K562 treated with DMSO at 1 percent for 4 hours (cell line): Measurements from ENCODE around the gene ZNF835. TPM values are rescaled to one million over a fixed set of nuclear protein-coding genes. Genes with fewer than 3 reads are reported as not detected.

Experiments
- total RNA-seq: library from RNA; unstranded; fragments of 300-600 nt; gene quantifications from 2 replicates; pipeline ENCODE4 v1.2.3, GENCODE V29; 2022; ENCODE audit not compliant: insufficient read depth

The ZNF835 gene
- not detected in 2 replicates for total RNA-seq

GRCh38 chr19:56671613-56671994 lies at the start of gene ZNF835:
ZNF835 (minus strand) TSS chr19:56671757; CDS start chr19:56665198, 6,559 bp downstream.

GRCh38 chr19:56642711-56643459 lies 28.7 kb downstream of the ZNF835 start, which contains the start of gene SMIM17:
SMIM17 (plus strand) TSS chr19:56643159; CDS start chr19:56645668, 2,509 bp downstream.

Other genes starting within 250 kb of the ZNF835 start
- gene ZNF667, start 194.4 kb downstream of the ZNF835 start, total RNA-seq, result not detected in 2 replicates
- gene ZNF471, start 163.9 kb downstream of the ZNF835 start, total RNA-seq, result not detected in 2 replicates
- not detected in 2 replicates for gene ZFP28, start 132.8 kb downstream of the ZNF835 start, total RNA-seq
- gene ZNF470, start 104.3 kb downstream of the ZNF835 start, total RNA-seq, result not detected in 2 replicates
- gene ZNF71, start 76.5 kb downstream of the ZNF835 start, total RNA-seq, result not detected in 2 replicates
- gene SMIM17, start 28.6 kb downstream of the ZNF835 start, total RNA-seq, result not detected in 2 replicates
- not detected in 2 replicates for gene PEG3, start 169.0 kb upstream of the ZNF835 start, total RNA-seq
- not detected in 2 replicates for gene ZIM2, start 169.0 kb upstream of the ZNF835 start, total RNA-seq